Endothelial cell of umbilical vein (primary cell): Measurements from ENCODE around the gene FBN2. TPM values are rescaled to one million over a fixed set of nuclear protein-coding genes. Genes with fewer than 3 reads are reported as not detected.
A peak's percentile ranks its signal among the peaks of the same experiment; 100 is the strongest.

Source experiments
- BruUV-seq: library from RNA; stranded (reverse); fragments of 400-500 nt; replicated peaks from 2 replicates; lab custom pipeline; 2021; lab: Mats Ljungman, UMichigan
- CTCF ChIA-PET: fragments of 300-600, 350-600 bp; sonication (Branson Sonifier 250); formaldehyde crosslinking; loops from one replicate; lab custom pipeline; 2021; ENCODE audit warnings: antibody characterized with exemption, inconsistent platforms; lab: Charles Lee
- POLR2A ChIA-PET: fragments of 300-600, 350-600 bp; sonication (Branson Sonifier 250); formaldehyde crosslinking; loops from one replicate; lab custom pipeline; 2021; ENCODE audit warnings: antibody characterized with exemption, inconsistent platforms; lab: Charles Lee
- DNase-seq: peaks from one replicate; pipeline ENCODE4 v3.0.0-alpha.2; 2011; ENCODE audit warnings: low read depth, low spot score
- FAIRE-seq: peaks from 2 replicates; lab custom pipeline; 2011; peaks lifted over from hg19 to GRCh38; lab: Jason Lieb, UNC
- H2AFZ ChIP-seq: 2 replicates; pipeline ENCODE4 v1.6.0; 2012; ENCODE audit warnings: low read depth, low read length, control low read depth, inconsistent platforms
- H3K27ac ChIP-seq: 2 replicates; pipeline ENCODE4 v1.5.1; 2011; ENCODE audit warnings: low read depth, mild to moderate bottlenecking, control low read depth, low read length, moderate library complexity; ENCODE audit not compliant: insufficient read depth
- H3K27me3 ChIP-seq, 2 experiments: 2 replicates each; pipeline versions ENCODE4 v1.6.0 to v1.6.1; 2011; ENCODE audit warnings: low read length in 2 of 2, mixed read lengths in 1 of 2; ENCODE audit not compliant: control insufficient read depth in 2 of 2, insufficient read depth in 2 of 2
- H3K36me3 ChIP-seq, 2 experiments: 2 replicates in 1 of 2; 3 replicates in 1 of 2; pipeline ENCODE4 v1.5.1; 2011; ENCODE audit warnings: low read length in 2 of 2, mild to moderate bottlenecking in 1 of 2, moderate library complexity in 1 of 2; ENCODE audit not compliant: control insufficient read depth in 2 of 2, insufficient read depth in 2 of 2; ENCODE audit errors: extremely low read depth in 1 of 2
- H3K4me1 ChIP-seq: 3 replicates; pipeline ENCODE4 v1.5.1; 2011; ENCODE audit warnings: mild to moderate bottlenecking, low read length; ENCODE audit not compliant: control insufficient read depth, insufficient read depth; ENCODE audit errors: extremely low read depth
- H3K4me2 ChIP-seq: 2 replicates; pipeline ENCODE4 v1.6.1; 2011; ENCODE audit warnings: low read length, control low read depth, mixed read lengths; ENCODE audit not compliant: insufficient read depth
- H3K4me3 ChIP-seq, 3 experiments: fragments of 200-600 bp in 1 of 3; sonication (generic), shearing (Covaris generic) in 1 of 3; replicated peaks in 1 of 3; 2 replicates each; pipeline ENCODE4 v1.5.1; 2011 to 2016; ENCODE audit warnings: control low read depth in 3 of 3, low read length in 3 of 3, mild to moderate bottlenecking in 2 of 3, inconsistent platforms in 1 of 3, low read depth in 1 of 3, moderate library complexity in 1 of 3; ENCODE audit not compliant: insufficient read depth in 1 of 3
- H3K79me2 ChIP-seq: 2 replicates; pipeline ENCODE4 v1.6.0; 2012; ENCODE audit warnings: low read length, inconsistent platforms; ENCODE audit not compliant: control insufficient read depth, insufficient read depth
- H3K9ac ChIP-seq: replicated peaks from 2 replicates; pipeline ENCODE3; 2011; ENCODE audit warnings: low read length, control low read depth; ENCODE audit not compliant: insufficient read depth; ENCODE audit errors: extremely low read depth
- H3K9me1 ChIP-seq: replicated peaks from 3 replicates; pipeline ENCODE4 v1.6.0; 2011; ENCODE audit warnings: mild to moderate bottlenecking, low read length; ENCODE audit not compliant: control insufficient read depth, insufficient read depth; ENCODE audit errors: extremely low read depth
- H3K9me3 ChIP-seq: replicated peaks from 2 replicates; pipeline ENCODE4 v1.5.1; 2012; ENCODE audit warnings: low read length, inconsistent platforms; ENCODE audit not compliant: control insufficient read depth, insufficient read depth
- H4K20me1 ChIP-seq: replicated peaks from 2 replicates; pipeline ENCODE3; 2011; ENCODE audit warnings: mild to moderate bottlenecking, low read length; ENCODE audit not compliant: control insufficient read depth, insufficient read depth; ENCODE audit errors: extremely low read depth
- CTCF ChIP-seq, 2 donors: IDR thresholded peaks; 1 replicate in 1 of 2; 2 replicates in 1 of 2; pipeline ENCODE4 v1.5.1; 2011; ENCODE audit warnings: low read length in 2 of 2, mild to moderate bottlenecking in 2 of 2, moderate library complexity in 2 of 2, control low read depth in 1 of 2, inconsistent platforms in 1 of 2, low read depth in 1 of 2; ENCODE audit not compliant: insufficient read depth in 1 of 2; ENCODE audit errors: extremely low read depth in 1 of 2
- EZH2 ChIP-seq: IDR thresholded peaks from 2 replicates; pipeline ENCODE4 v1.6.1; 2012; ENCODE audit warnings: borderline replicate concordance, low read depth, mild to moderate bottlenecking, moderate library complexity, low read length, inconsistent platforms; ENCODE audit not compliant: severe bottlenecking
- FOS ChIP-seq: IDR thresholded peaks from 2 replicates; pipeline ENCODE4 v1.6.1; 2011; ENCODE audit warnings: mild to moderate bottlenecking, low read length, moderate library complexity, borderline replicate concordance; ENCODE audit not compliant: insufficient read depth
- GATA2 ChIP-seq: IDR thresholded peaks from 2 replicates; pipeline ENCODE4 v1.7.0; 2011; ENCODE audit warnings: low read depth, mild to moderate bottlenecking, moderate library complexity, mixed read lengths, low read length; ENCODE audit not compliant: insufficient read length, insufficient read depth
- JUN ChIP-seq: IDR thresholded peaks from 2 replicates; pipeline ENCODE4 v1.6.1; 2011; ENCODE audit warnings: borderline replicate concordance, low read depth; ENCODE audit not compliant: insufficient read length, insufficient read depth
- MAX ChIP-seq: IDR thresholded peaks from 2 replicates; pipeline ENCODE4 v1.6.1; 2011; ENCODE audit not compliant: insufficient read depth, insufficient read length
- MYC ChIP-seq: IDR thresholded peaks from one replicate; pipeline ENCODE4 v1.6.1; 2011; ENCODE audit warnings: mild to moderate bottlenecking, low read depth, low read length
- POLR2A ChIP-seq: IDR thresholded peaks from 2 replicates; pipeline ENCODE4 v1.6.1; 2012; ENCODE audit warnings: low read depth, mild to moderate bottlenecking, control low read depth, low read length
- POLR2AphosphoS5 ChIP-seq: IDR thresholded peaks from 2 replicates; pipeline ENCODE4 v1.6.1; 2012; ENCODE audit warnings: low read depth, mild to moderate bottlenecking, control low read depth, low read length, moderate library complexity; ENCODE audit not compliant: insufficient read depth
- dilution Hi-C: fragments of 300-500 bp; cut with MboI; formaldehyde crosslinking; loops from one replicate; pipeline ENCODE4 v1.15.0; 2019; ENCODE audit warnings: low sequenced_read_pairs; ENCODE audit not compliant: extremely low pct_ligation_motif_present
- intact Hi-C: fragments of 100-400 bp; cut with micrococcal nuclease; formaldehyde crosslinking; loops from one replicate; pipeline ENCODE4 v1.10.0; 2022
- polyA plus RNA-seq, 4 experiments: library from polyadenylated mRNA; depleted of rRNA in 3 of 4; stranded (reverse) in 3 of 4; unstranded in 1 of 4; fragments of >200 nt; gene quantifications; 2 replicates each; pipeline versions ENCODE4 v1.2.1 to v1.2.3, GENCODE V29; 2011 to 2012; ENCODE audit warnings: missing spikeins in 1 of 4
- total RNA-seq: library from RNA; stranded (reverse); gene quantifications from 2 replicates; pipeline ENCODE4 v1.2.3, GENCODE V29; 2021

The FBN2 gene
- total and polyA plus RNA-seq, 2 donors (not counting 3 experiments of a cell fraction or from before 2014, with no cell fraction given) = 21.8 to 57.4 TPM

GRCh38 chr5:128353441-128354107, 184.5 kb downstream of the FBN2 start:
- Histone ChIP-seq H3K9ac (no peak overlapping the region), H3K36me3 (peaks cover 0 to 2% of the 10 kb centered on the region in 2 experiments), H4K20me1 (no peaks in the 10 kb centered on the region), H3K79me2 (no peaks in the 10 kb centered on the region), H2AFZ (no peak overlapping the region), H3K27me3 (no peaks in the 10 kb centered on the region), H3K4me1 (no peaks in the 10 kb centered on the region), H3K9me3 (no peaks in the 10 kb centered on the region), H3K4me2 (no peak overlapping the region), H3K9me1 (no peaks in the 10 kb centered on the region), H3K27ac (no peak overlapping the region), H3K4me3 (no peak overlapping the region)
- POLR2A ChIA-PET = no interaction called here
- CTCF ChIA-PET = no interaction called here
- peak; percentile 6 for DNase-seq
- no peak for TF ChIP-seq JUN
- TF ChIP-seq POLR2A = no peak
- TF ChIP-seq CTCF (IDR thresholded peaks at IDR 0.05; ENCODE audit: extremely low read depth in 1 of 2, insufficient read depth in 1 of 2, low read depth in 1 of 2, low read length in 2 of 2) = no peak
- no peak for TF ChIP-seq POLR2AphosphoS5
- no peak for TF ChIP-seq MAX
- no peak for TF ChIP-seq EZH2
- TF ChIP-seq FOS = no peak
- TF ChIP-seq MYC = no peak
- TF ChIP-seq GATA2 = no peak
- dilution Hi-C loops = no loop called here
- intact Hi-C loops = no loop called here
- FAIRE-seq = no peak
- BruUV-seq = no TSS peak
